IPS-20b (cell line): ENCODE measurements around the gene GPR148.
A peak's percentile ranks its signal among the peaks of the same experiment; 100 is the strongest.

Experiments used
- H3K27ac ChIP-seq: one replicate; pipeline ENCODE4 v1.5.1; 2013; ENCODE audit warnings: low read length
- H3K27me3 ChIP-seq: 2 replicates; pipeline ENCODE4 v1.6.1; 2013; ENCODE audit warnings: mild to moderate bottlenecking, low read length, inconsistent platforms; ENCODE audit not compliant: insufficient read depth
- H3K36me3 ChIP-seq: 2 replicates; pipeline ENCODE4 v1.6.1; 2013; ENCODE audit warnings: low read depth, mild to moderate bottlenecking, inconsistent platforms, low read length, moderate library complexity; ENCODE audit not compliant: insufficient read depth
- H3K4me1 ChIP-seq: 2 replicates; pipeline ENCODE4 v1.6.1; 2013; ENCODE audit warnings: mild to moderate bottlenecking, control low read depth, inconsistent platforms, low read length, moderate library complexity; ENCODE audit not compliant: insufficient read depth
- H3K4me3 ChIP-seq: 2 replicates; pipeline ENCODE4 v1.5.1; 2013; ENCODE audit warnings: mild to moderate bottlenecking, low read length, inconsistent platforms
- H3K9ac ChIP-seq: 2 replicates; pipeline ENCODE4 v1.6.1; 2013; ENCODE audit warnings: low read depth, mild to moderate bottlenecking, inconsistent platforms, low read length, moderate library complexity
- H3K9me3 ChIP-seq: 2 replicates; pipeline ENCODE4 v1.6.1; 2013; ENCODE audit warnings: mild to moderate bottlenecking, low read depth, low read length, inconsistent platforms; ENCODE audit not compliant: insufficient read depth

The GPR148 gene

GRCh38 chr2:130755256-130756052, 26.6 kb downstream of the GPR148 start, which contains the start of gene AMER3:
TSS of gene AMER3 (plus strand) at chr2:130755540. CDS start at chr2:130762073, 6,533 bp downstream.
- no peaks in the 10 kb centered on the region for H3K36me3 ChIP-seq
- no peaks in the 10 kb centered on the region for H3K4me1 ChIP-seq
- H3K27me3 ChIP-seq = peaks cover 59% of the 10 kb centered on the region
- no peak within 1 kb of the TSS for H3K27ac ChIP-seq
- peak within 1 kb of the TSS; percentile 73 for H3K4me3 ChIP-seq
- H3K9ac ChIP-seq = no peak within 1 kb of the TSS; the same call in 1 of the 2 replicates
- H3K9me3 ChIP-seq = no peaks in the 10 kb centered on the region

GRCh38 chr2:130756053-130756873, 27.4 kb downstream of the GPR148 start:
- H3K9ac ChIP-seq = no peak overlapping the region; the same call in 1 of the 2 replicates
- H3K27ac ChIP-seq = no peak overlapping the region
- peaks cover 59% of the 10 kb centered on the region for H3K27me3 ChIP-seq
- no peaks in the 10 kb centered on the region for H3K36me3 ChIP-seq
- H3K9me3 ChIP-seq = no peaks in the 10 kb centered on the region
- H3K4me1 ChIP-seq = no peaks in the 10 kb centered on the region
- peak overlapping the region; percentile 73 for H3K4me3 ChIP-seq

GRCh38 chr2:130756874-130757668, 28.2 kb downstream of the GPR148 start:
- peaks cover 59% of the 10 kb centered on the region for H3K27me3 ChIP-seq
- no peaks in the 10 kb centered on the region for H3K4me1 ChIP-seq
- no peak overlapping the region for H3K27ac ChIP-seq
- H3K9ac ChIP-seq = no peak overlapping the region
- H3K4me3 ChIP-seq = peak overlapping the region; percentile 73
- no peaks in the 10 kb centered on the region for H3K36me3 ChIP-seq
- H3K9me3 ChIP-seq = no peaks in the 10 kb centered on the region

- Histone ChIP-seq H3K27me3 (peaks cover 36% of the 10 kb centered on the region), H3K9ac (no peak overlapping the region), H3K4me3 (no peak overlapping the region), H3K4me1 (no peaks in the 10 kb centered on the region), H3K27ac (no peak overlapping the region), H3K36me3 (no peaks in the 10 kb centered on the region), H3K9me3 (no peaks in the 10 kb centered on the region)
These were observed 31.3 kb downstream of the GPR148 start for GRCh38 chr2:130759906-130760753.

GRCh38 chr2:130760754-130761751, 32.2 kb downstream of the GPR148 start:
- Histone ChIP-seq H3K4me3 (no peak overlapping the region), H3K4me1 (no peaks in the 10 kb centered on the region)

GRCh38 chr2:130762031-130762909, 33.4 kb downstream of the GPR148 start:
- H3K4me1 ChIP-seq = no peaks in the 10 kb centered on the region
- no peak overlapping the region for H3K9ac ChIP-seq
- H3K27me3 ChIP-seq = peaks cover 18% of the 10 kb centered on the region
- H3K4me3 ChIP-seq = no peak overlapping the region
- no peaks in the 10 kb centered on the region for H3K36me3 ChIP-seq
- H3K9me3 ChIP-seq = no peaks in the 10 kb centered on the region
- H3K27ac ChIP-seq = no peak overlapping the region

More at GRCh38 chr2:130760754-130761751, 32.2 kb downstream of the GPR148 start:
- Histone ChIP-seq H3K9ac (no peak overlapping the region), H3K27me3 (peaks cover 29% of the 10 kb centered on the region), H3K27ac (no peak overlapping the region), H3K36me3 (no peaks in the 10 kb centered on the region), H3K9me3 (no peaks in the 10 kb centered on the region)

- Histone ChIP-seq H3K36me3 (no peaks in the 10 kb centered on the region), H3K4me1 (no peaks in the 10 kb centered on the region), H3K9me3 (no peaks in the 10 kb centered on the region), H3K27ac (no peak overlapping the region), H3K4me3 (no peak overlapping the region), H3K27me3 (peaks cover 12% of the 10 kb centered on the region), H3K9ac (no peak overlapping the region)
These were observed 34.1 kb downstream of the GPR148 start for GRCh38 chr2:130762910-130763385.

GRCh38 chr2:130763405-130763804, 34.5 kb downstream of the GPR148 start:
- H3K4me3 ChIP-seq = no peak overlapping the region
- no peaks in the 10 kb centered on the region for H3K4me1 ChIP-seq
- no peaks in the 10 kb centered on the region for H3K9me3 ChIP-seq
- no peaks in the 10 kb centered on the region for H3K36me3 ChIP-seq
- no peak overlapping the region for H3K27ac ChIP-seq
- peaks cover 7% of the 10 kb centered on the region for H3K27me3 ChIP-seq
- H3K9ac ChIP-seq = no peak overlapping the region

GRCh38 chr2:130764035-130764820, 35.4 kb downstream of the GPR148 start:
- H3K4me1 ChIP-seq = no peaks in the 10 kb centered on the region
- no peaks in the 10 kb centered on the region for H3K36me3 ChIP-seq
- no peaks in the 10 kb centered on the region for H3K9me3 ChIP-seq
- H3K27me3 ChIP-seq = no peaks in the 10 kb centered on the region; the same call in 1 of the 2 replicates
- no peak overlapping the region for H3K4me3 ChIP-seq
- no peak overlapping the region for H3K27ac ChIP-seq
- H3K9ac ChIP-seq = no peak overlapping the region
